HEK293 (cell line): ENCODE data around the gene PDGFC.

Experiments
- FEZF1 ChIP-seq: fragments of 450-650 bp; formaldehyde crosslinking; IDR thresholded peaks from 2 replicates; pipeline ENCODE4 v1.5.1; 2016; ENCODE audit warnings: missing biosample characterization, missing genetic modification characterization
- IKZF3 ChIP-seq: fragments of 450-650 bp; IDR thresholded peaks from 2 replicates; pipeline ENCODE4 v1.5.0; 2018; ENCODE audit warnings: missing biosample characterization, mild to moderate bottlenecking, missing genetic modification characterization, moderate library complexity
- MEIS1 ChIP-seq: sonication (generic); formaldehyde crosslinking; IDR thresholded peaks from 2 replicates; pipeline ENCODE4 v1.8.1; 2022; ENCODE audit warnings: missing genetic modification reagents, mild to moderate bottlenecking, borderline replicate concordance
- PATZ1 ChIP-seq: fragments of 450-650 bp; formaldehyde crosslinking; IDR thresholded peaks from 2 replicates; pipeline ENCODE4 v1.5.1; 2016; ENCODE audit warnings: missing biosample characterization, missing genetic modification characterization
- REST ChIP-seq: fragments of 450-650 bp; formaldehyde crosslinking; IDR thresholded peaks from 2 replicates; pipeline ENCODE4 v1.5.1; 2016; ENCODE audit warnings: missing biosample characterization, missing genetic modification characterization
- ZBTB48 ChIP-seq: fragments of 450-650 bp; formaldehyde crosslinking; IDR thresholded peaks from 2 replicates; pipeline ENCODE4 v1.5.1; 2016; ENCODE audit warnings: missing biosample characterization, missing genetic modification characterization
- ZNF280C ChIP-seq: fragments of 450-650 bp; formaldehyde crosslinking; IDR thresholded peaks from 2 replicates; pipeline ENCODE4 v1.5.1; 2016; ENCODE audit warnings: missing biosample characterization, missing genetic modification characterization
- ZNF510 ChIP-seq: fragments of 450-650 bp; formaldehyde crosslinking; IDR thresholded peaks from 2 replicates; pipeline ENCODE4 v1.5.1; 2018; ENCODE audit warnings: mild to moderate bottlenecking, missing genetic modification characterization, missing biosample characterization; ENCODE audit not compliant: insufficient replicate concordance
- ZNF626 ChIP-seq: fragments of 450-650 bp; sonication (Bioruptor Pico); formaldehyde crosslinking; IDR thresholded peaks from 2 replicates; pipeline ENCODE4 v1.5.1; 2018; ENCODE audit warnings: missing biosample characterization, missing genetic modification characterization, inconsistent platforms
- TF ChIP-seq, protein P1 (sequence below): fragments of 450-650 bp; formaldehyde crosslinking; IDR thresholded peaks from 2 replicates; pipeline ENCODE4 v1.5.1; 2016; ENCODE audit warnings: missing biosample characterization, missing genetic modification characterization
- TF ChIP-seq, protein P2 (sequence below): IDR thresholded peaks from 2 replicates; pipeline ENCODE4 v1.6.1; 2011; ENCODE audit warnings: mild to moderate bottlenecking, low read depth, low read length, borderline replicate concordance

- TF ChIP-seq ZNF510 (tag by site-specific recombination) (no peak), PATZ1 (no peak), IKZF3 (tag by site-specific recombination) (no peak), ZNF280C (tag by site-specific recombination) (no peak), ZBTB48 (tag by site-specific recombination) (no peak), REST (no peak), FEZF1 (tag by site-specific recombination) (no peak), ZNF626 (no peak), MEIS1 (no peak)
- TF ChIP-seq, protein P1, sequence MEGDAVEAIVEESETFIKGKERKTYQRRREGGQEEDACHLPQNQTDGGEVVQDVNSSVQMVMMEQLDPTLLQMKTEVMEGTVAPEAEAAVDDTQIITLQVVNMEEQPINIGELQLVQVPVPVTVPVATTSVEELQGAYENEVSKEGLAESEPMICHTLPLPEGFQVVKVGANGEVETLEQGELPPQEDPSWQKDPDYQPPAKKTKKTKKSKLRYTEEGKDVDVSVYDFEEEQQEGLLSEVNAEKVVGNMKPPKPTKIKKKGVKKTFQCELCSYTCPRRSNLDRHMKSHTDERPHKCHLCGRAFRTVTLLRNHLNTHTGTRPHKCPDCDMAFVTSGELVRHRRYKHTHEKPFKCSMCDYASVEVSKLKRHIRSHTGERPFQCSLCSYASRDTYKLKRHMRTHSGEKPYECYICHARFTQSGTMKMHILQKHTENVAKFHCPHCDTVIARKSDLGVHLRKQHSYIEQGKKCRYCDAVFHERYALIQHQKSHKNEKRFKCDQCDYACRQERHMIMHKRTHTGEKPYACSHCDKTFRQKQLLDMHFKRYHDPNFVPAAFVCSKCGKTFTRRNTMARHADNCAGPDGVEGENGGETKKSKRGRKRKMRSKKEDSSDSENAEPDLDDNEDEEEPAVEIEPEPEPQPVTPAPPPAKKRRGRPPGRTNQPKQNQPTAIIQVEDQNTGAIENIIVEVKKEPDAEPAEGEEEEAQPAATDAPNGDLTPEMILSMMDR (tag by site-specific recombination), result no peak
- TF ChIP-seq, protein P2, sequence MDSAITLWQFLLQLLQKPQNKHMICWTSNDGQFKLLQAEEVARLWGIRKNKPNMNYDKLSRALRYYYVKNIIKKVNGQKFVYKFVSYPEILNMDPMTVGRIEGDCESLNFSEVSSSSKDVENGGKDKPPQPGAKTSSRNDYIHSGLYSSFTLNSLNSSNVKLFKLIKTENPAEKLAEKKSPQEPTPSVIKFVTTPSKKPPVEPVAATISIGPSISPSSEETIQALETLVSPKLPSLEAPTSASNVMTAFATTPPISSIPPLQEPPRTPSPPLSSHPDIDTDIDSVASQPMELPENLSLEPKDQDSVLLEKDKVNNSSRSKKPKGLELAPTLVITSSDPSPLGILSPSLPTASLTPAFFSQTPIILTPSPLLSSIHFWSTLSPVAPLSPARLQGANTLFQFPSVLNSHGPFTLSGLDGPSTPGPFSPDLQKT, result no peak
Observed at GRCh38 chr4:156775813-156776212, 195.8 kb downstream of the PDGFC start.
